ENCODE data around the gene ARMC3. TPM values are rescaled to one million over a fixed set of nuclear protein-coding genes. Genes with fewer than 3 reads are reported as not detected.

Gene ARMC3, protein sequence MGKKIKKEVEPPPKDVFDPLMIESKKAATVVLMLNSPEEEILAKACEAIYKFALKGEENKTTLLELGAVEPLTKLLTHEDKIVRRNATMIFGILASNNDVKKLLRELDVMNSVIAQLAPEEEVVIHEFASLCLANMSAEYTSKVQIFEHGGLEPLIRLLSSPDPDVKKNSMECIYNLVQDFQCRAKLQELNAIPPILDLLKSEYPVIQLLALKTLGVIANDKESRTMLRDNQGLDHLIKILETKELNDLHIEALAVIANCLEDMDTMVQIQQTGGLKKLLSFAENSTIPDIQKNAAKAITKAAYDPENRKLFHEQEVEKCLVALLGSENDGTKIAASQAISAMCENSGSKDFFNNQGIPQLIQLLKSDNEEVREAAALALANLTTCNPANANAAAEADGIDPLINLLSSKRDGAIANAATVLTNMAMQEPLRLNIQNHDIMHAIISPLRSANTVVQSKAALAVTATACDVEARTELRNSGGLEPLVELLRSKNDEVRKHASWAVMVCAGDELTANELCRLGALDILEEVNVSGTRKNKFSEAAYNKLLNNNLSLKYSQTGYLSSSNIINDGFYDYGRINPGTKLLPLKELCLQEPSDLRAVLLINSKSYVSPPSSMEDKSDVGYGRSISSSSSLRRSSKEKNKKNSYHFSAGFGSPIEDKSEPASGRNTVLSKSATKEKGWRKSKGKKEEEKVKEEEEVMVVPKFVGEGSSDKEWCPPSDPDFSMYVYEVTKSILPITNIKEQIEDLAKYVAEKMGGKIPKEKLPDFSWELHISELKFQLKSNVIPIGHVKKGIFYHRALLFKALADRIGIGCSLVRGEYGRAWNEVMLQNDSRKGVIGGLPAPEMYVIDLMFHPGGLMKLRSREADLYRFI
- total RNA-seq (10 to 100 TPM in 1 of 7 donors, 1 to 10 TPM in 4, not detected in 2; 1.6 to 39.8 (median 3.0) TPM), polyA plus RNA-seq (not detected)
- long read RNA-seq, donor 1 = 0 reads
- long read RNA-seq, donor 2 = 0 reads
- long read RNA-seq, donor 3, partial matches to known transcripts = 0 of 4 reads
- long read RNA-seq, donor 3, other reads (novel, unspliced or antisense) = 3 of 4 reads

- no peak for TF ChIP-seq EP300 (IDR thresholded peaks at IDR 0.05)
- TF ChIP-seq, protein P1, sequence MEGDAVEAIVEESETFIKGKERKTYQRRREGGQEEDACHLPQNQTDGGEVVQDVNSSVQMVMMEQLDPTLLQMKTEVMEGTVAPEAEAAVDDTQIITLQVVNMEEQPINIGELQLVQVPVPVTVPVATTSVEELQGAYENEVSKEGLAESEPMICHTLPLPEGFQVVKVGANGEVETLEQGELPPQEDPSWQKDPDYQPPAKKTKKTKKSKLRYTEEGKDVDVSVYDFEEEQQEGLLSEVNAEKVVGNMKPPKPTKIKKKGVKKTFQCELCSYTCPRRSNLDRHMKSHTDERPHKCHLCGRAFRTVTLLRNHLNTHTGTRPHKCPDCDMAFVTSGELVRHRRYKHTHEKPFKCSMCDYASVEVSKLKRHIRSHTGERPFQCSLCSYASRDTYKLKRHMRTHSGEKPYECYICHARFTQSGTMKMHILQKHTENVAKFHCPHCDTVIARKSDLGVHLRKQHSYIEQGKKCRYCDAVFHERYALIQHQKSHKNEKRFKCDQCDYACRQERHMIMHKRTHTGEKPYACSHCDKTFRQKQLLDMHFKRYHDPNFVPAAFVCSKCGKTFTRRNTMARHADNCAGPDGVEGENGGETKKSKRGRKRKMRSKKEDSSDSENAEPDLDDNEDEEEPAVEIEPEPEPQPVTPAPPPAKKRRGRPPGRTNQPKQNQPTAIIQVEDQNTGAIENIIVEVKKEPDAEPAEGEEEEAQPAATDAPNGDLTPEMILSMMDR (IDR thresholded peaks at IDR 0.05) = no peak
- no peak for TF ChIP-seq POLR2A (IDR thresholded peaks at IDR 0.05)
- DNase-seq = peak in 3 of 5 donors; percentile 11 to 44 (median 18)
- intact Hi-C loops (cut with DNase I) = no loop called here
These were observed at the start of gene ARMC3 for GRCh38 chr10:22927661-22928403. TSS of gene ARMC3 (plus strand) at chr10:22928053. CDS start at chr10:22931997, 3,944 bp downstream.

DNA sequence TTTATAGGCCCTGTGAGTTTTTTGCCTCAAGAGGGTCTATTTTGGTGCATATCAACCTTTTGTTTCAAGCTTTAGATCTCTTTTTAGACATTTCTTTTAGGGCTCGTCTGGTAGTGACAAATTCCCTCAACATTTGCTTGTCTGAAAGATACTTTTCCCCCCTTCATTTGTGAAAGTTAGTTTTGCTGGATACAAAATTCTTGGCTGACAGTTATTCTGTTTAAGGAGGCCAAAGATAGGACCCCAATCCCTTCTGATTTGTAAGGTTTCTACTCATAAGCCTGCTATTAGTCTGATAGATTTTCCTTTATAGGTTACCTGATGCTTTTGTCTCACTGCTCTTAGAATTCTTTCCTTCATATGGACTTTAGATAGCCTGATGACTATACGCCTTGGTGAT is 36.1 kb upstream of the ARMC3 start:
- Histone ChIP-seq H3K4me3 (no peak overlapping the region), H3K4me1 (ENCODE audit: insufficient read depth) (no peaks in the 10 kb centered on the region), H3K36me3 (no peaks in the 10 kb centered on the region), H3K9me3 (no peaks in the 10 kb centered on the region), H3K27ac (no peak overlapping the region), H3K27me3 (no peaks in the 10 kb centered on the region)
- no peak for DNase-seq
- intact Hi-C loops (cut with DNase I) = no loop called here
- TF ChIP-seq EP300 (IDR thresholded peaks at IDR 0.05) (no peak), POLR2A (IDR thresholded peaks at IDR 0.05) (no peak)
- TF ChIP-seq, protein P1 (IDR thresholded peaks at IDR 0.05) = no peak
- 76 to 90% (median 77%) methylated on average over 2 of the region's 2 CpGs for WGBS, 3 donors

More at GRCh38 chr10:22927661-22928403, at the start of gene ARMC3:
- 9 to 14% (median 13%) methylated on average over 41 of the region's 41 CpGs for WGBS, 3 donors
- no peak within 1 kb of the TSS for H3K27ac ChIP-seq
- no peaks in the 10 kb centered on the region for H3K27me3 ChIP-seq
- no peak within 1 kb of the TSS for H3K4me3 ChIP-seq
- H3K36me3 ChIP-seq = no peaks in the 10 kb centered on the region
- H3K4me1 ChIP-seq (ENCODE audit: insufficient read depth) = no peaks in the 10 kb centered on the region
- no peaks in the 10 kb centered on the region for H3K9me3 ChIP-seq

DNA sequence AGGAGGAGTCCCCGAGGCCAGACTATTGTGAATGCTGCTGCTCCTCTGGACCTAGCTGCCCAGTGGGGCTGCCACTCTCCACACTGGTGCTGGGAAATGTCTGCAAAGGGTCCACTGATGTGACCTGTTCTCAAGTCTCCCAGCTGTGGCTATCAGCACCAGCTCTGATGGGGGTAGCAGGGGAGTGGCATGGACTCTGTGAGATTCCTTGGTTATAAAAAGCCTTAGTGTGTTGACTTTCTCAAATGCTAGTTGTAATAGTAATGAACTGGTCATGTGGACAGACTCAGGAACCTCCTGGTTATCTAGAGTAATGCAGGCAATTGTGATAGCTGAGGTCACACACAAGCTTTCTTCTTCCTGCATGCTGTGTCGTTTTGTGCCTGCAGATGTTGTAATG is 34.1 kb upstream of the ARMC3 start:
- Histone ChIP-seq H3K27ac (no peak overlapping the region), H3K9me3 (no peaks in the 10 kb centered on the region), H3K36me3 (no peaks in the 10 kb centered on the region), H3K27me3 (no peaks in the 10 kb centered on the region), H3K4me3 (no peak overlapping the region), H3K4me1 (ENCODE audit: insufficient read depth) (no peaks in the 10 kb centered on the region)
- no peak for TF ChIP-seq POLR2A (IDR thresholded peaks at IDR 0.05)
- no peak for TF ChIP-seq EP300 (IDR thresholded peaks at IDR 0.05)
- TF ChIP-seq, protein P1 (IDR thresholded peaks at IDR 0.05) = no peak
- DNase-seq = no peak
- 53 to 69% (median 62%) methylated on average over 2 of the region's 2 CpGs for WGBS, 3 donors
- intact Hi-C loops (cut with DNase I) = no loop called here

- Histone ChIP-seq H3K4me1 (ENCODE audit: insufficient read depth) (no peaks in the 10 kb centered on the region), H3K36me3 (no peaks in the 10 kb centered on the region), H3K27ac (no peak overlapping the region), H3K9me3 (no peaks in the 10 kb centered on the region), H3K4me3 (no peak overlapping the region), H3K27me3 (no peaks in the 10 kb centered on the region)
- TF ChIP-seq EP300 (IDR thresholded peaks at IDR 0.05) (no peak), POLR2A (IDR thresholded peaks at IDR 0.05) (no peak)
- intact Hi-C loops (cut with DNase I) = no loop called here
- 11 to 39% (median 15%) methylated on average over 4 of the region's 4 CpGs for WGBS, 3 donors
- no peak for DNase-seq
These were observed 33.1 kb upstream of the ARMC3 start for GRCh38 chr10:22894714-22895113.

Measured in ovary (tissue), 10 donors.